ENCODE results near the gene IGFBP3. TPM values are rescaled to one million over a fixed set of nuclear protein-coding genes. Genes with fewer than 3 reads are reported as not detected.

The IGFBP3 gene
- total and polyA plus RNA-seq, 2 donors from 2014 or later: 50.5 to 193 TPM

DNA sequence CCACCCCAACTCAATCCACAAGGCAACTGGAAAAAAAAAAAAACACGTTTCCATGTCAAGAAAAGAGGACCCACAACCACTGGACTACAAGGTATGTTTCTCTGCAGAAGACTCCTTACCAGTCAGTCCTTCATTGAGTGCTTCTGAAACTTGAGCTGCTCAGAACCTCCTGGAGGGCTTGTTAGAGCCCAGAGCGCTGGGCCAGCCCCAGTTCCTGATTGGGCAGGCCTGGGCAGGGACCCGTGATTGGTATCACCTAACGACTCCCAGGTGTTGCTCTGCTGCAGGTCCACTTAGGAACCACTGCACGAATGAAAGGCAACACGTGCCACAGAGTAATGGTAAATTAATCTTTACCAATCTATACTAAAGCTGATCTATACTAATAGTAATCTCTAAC is 47.7 kb downstream of the IGFBP3 start:
- intact Hi-C loops (cut with DNase I): no loop called here
- FAIRE-seq (no peak), DNase-seq (no peak)
- Histone ChIP-seq H3K36me3 (ENCODE audit: control insufficient read depth in 2 of 3, insufficient read depth in 3 of 3, low read length in 3 of 3) (no peaks in the 10 kb centered on the region), H3K4me1 (ENCODE audit: control insufficient read depth in 2 of 3, insufficient read depth in 2 of 3, low read depth in 1 of 3, low read length in 3 of 3) (no peaks in the 10 kb centered on the region), H3K9me3 (ENCODE audit: control insufficient read depth in 2 of 3, insufficient read depth in 1 of 3, low read length in 3 of 3) (peaks cover 0 to 2% (median 0%) of the 10 kb centered on the region in 3 donors), H3K9ac (ENCODE audit: low read length in 3 of 3) (no peak overlapping the region), H3K27me3 (ENCODE audit: control insufficient read depth, insufficient read depth, low read length) (no peaks in the 10 kb centered on the region), H3K4me3 (ENCODE audit: low read length in 3 of 3) (no peak overlapping the region), H3K27ac (ENCODE audit: low read depth in 2 of 2, low read length in 2 of 2) (no peak overlapping the region)
- TF ChIP-seq, protein P1, sequence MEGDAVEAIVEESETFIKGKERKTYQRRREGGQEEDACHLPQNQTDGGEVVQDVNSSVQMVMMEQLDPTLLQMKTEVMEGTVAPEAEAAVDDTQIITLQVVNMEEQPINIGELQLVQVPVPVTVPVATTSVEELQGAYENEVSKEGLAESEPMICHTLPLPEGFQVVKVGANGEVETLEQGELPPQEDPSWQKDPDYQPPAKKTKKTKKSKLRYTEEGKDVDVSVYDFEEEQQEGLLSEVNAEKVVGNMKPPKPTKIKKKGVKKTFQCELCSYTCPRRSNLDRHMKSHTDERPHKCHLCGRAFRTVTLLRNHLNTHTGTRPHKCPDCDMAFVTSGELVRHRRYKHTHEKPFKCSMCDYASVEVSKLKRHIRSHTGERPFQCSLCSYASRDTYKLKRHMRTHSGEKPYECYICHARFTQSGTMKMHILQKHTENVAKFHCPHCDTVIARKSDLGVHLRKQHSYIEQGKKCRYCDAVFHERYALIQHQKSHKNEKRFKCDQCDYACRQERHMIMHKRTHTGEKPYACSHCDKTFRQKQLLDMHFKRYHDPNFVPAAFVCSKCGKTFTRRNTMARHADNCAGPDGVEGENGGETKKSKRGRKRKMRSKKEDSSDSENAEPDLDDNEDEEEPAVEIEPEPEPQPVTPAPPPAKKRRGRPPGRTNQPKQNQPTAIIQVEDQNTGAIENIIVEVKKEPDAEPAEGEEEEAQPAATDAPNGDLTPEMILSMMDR (IDR thresholded peaks at IDR 0.05; ENCODE audit: borderline replicate concordance, extremely low read depth, insufficient read depth): no peak

- TF ChIP-seq, protein P1 (IDR thresholded peaks at IDR 0.05; ENCODE audit: borderline replicate concordance, extremely low read depth, insufficient read depth): no peak
- Histone ChIP-seq H3K4me3 (ENCODE audit: low read length in 3 of 3) (no peak within 1 kb of the TSS), H3K4me1 (ENCODE audit: control insufficient read depth in 2 of 3, insufficient read depth in 2 of 3, low read depth in 1 of 3, low read length in 3 of 3) (no peaks in the 10 kb centered on the region), H3K36me3 (ENCODE audit: control insufficient read depth in 2 of 3, insufficient read depth in 3 of 3, low read length in 3 of 3) (no peaks in the 10 kb centered on the region), H3K27me3 (ENCODE audit: control insufficient read depth, insufficient read depth, low read length) (no peaks in the 10 kb centered on the region), H3K9me3 (ENCODE audit: control insufficient read depth in 2 of 3, insufficient read depth in 1 of 3, low read length in 3 of 3) (no peaks in the 10 kb centered on the region), H3K9ac (ENCODE audit: low read length in 3 of 3) (no peak within 1 kb of the TSS), H3K27ac (ENCODE audit: low read depth in 2 of 2, low read length in 2 of 2) (no peak within 1 kb of the TSS)
- intact Hi-C loops (cut with DNase I): no loop called here
- DNase-seq (no peak), FAIRE-seq (no peak)
Observed at GRCh38 chr7:45873035-45873354, 48.1 kb downstream of the IGFBP3 start, which contains the start of gene CCDC201. Gene CCDC201 (minus strand): TSS chr7:45873082. CDS start chr7:45873007, 75 bp downstream.

GRCh38 chr7:45872116-45873034 is 48.7 kb downstream of the IGFBP3 start:
- H3K9ac ChIP-seq (ENCODE audit: low read length in 3 of 3): no peak overlapping the region
- no peak for FAIRE-seq
- TF ChIP-seq, protein P1 (IDR thresholded peaks at IDR 0.05; ENCODE audit: borderline replicate concordance, extremely low read depth, insufficient read depth): no peak
- H3K9me3 ChIP-seq (ENCODE audit: control insufficient read depth in 2 of 3, insufficient read depth in 1 of 3, low read length in 3 of 3): no peaks in the 10 kb centered on the region
- no peaks in the 10 kb centered on the region for H3K4me1 ChIP-seq (ENCODE audit: control insufficient read depth in 2 of 3, insufficient read depth in 2 of 3, low read depth in 1 of 3, low read length in 3 of 3)
- H3K27me3 ChIP-seq (ENCODE audit: control insufficient read depth, insufficient read depth, low read length): no peaks in the 10 kb centered on the region
- H3K4me3 ChIP-seq (ENCODE audit: low read length in 3 of 3): no peak overlapping the region
- no peak overlapping the region for H3K27ac ChIP-seq (ENCODE audit: low read depth in 2 of 2, low read length in 2 of 2)
- intact Hi-C loops (cut with DNase I): no loop called here
- no peak for DNase-seq
- H3K36me3 ChIP-seq (ENCODE audit: control insufficient read depth in 2 of 3, insufficient read depth in 3 of 3, low read length in 3 of 3): no peaks in the 10 kb centered on the region
